Trophoblast cell (in vitro differentiated cells and primary cell): ENCODE data around the gene ZNF75A.

ENCODE experiments used
- DNase-seq, 2 donors: peaks; one replicate each; pipeline ENCODE4 v3.0.0-alpha.2; 2016
- H2AFZ ChIP-seq: 2 replicates; pipeline ENCODE4 v1.6.1; 2013; ENCODE audit warnings: low read length, moderate library complexity, mild to moderate bottlenecking; ENCODE audit not compliant: insufficient read depth, poor library complexity
- H2AK5ac ChIP-seq: 2 replicates; pipeline ENCODE4 v1.6.1; 2013; ENCODE audit warnings: mild to moderate bottlenecking, low read length
- H2BK120ac ChIP-seq: 2 replicates; pipeline ENCODE4 v1.6.1; 2013; ENCODE audit warnings: low read length, mild to moderate bottlenecking, moderate library complexity; ENCODE audit not compliant: insufficient read depth, poor library complexity
- H2BK12ac ChIP-seq: 2 replicates; pipeline ENCODE4 v1.6.1; 2013; ENCODE audit warnings: mild to moderate bottlenecking, low read length, moderate library complexity
- H2BK5ac ChIP-seq: 2 replicates; pipeline ENCODE4 v1.6.1; 2013; ENCODE audit warnings: low read length, low read depth, moderate library complexity, mild to moderate bottlenecking; ENCODE audit not compliant: poor library complexity
- H3K14ac ChIP-seq: 2 replicates; pipeline ENCODE4 v1.6.1; 2013; ENCODE audit warnings: mild to moderate bottlenecking, low read length
- H3K18ac ChIP-seq: 2 replicates; pipeline ENCODE4 v1.6.1; 2013; ENCODE audit warnings: mild to moderate bottlenecking, low read length
- H3K23ac ChIP-seq: 2 replicates; pipeline ENCODE4 v1.6.1; 2013; ENCODE audit warnings: low read length
- H3K27ac ChIP-seq: 2 replicates; pipeline ENCODE4 v1.5.1; 2013; ENCODE audit warnings: low read depth, mild to moderate bottlenecking, inconsistent platforms, low read length, moderate library complexity
- H3K27me3 ChIP-seq: 2 replicates; pipeline ENCODE4 v1.6.1; 2013; ENCODE audit warnings: inconsistent platforms, mild to moderate bottlenecking, low read length, moderate library complexity; ENCODE audit not compliant: insufficient read depth
- H3K36me3 ChIP-seq, 2 experiments: 1 replicate in 1 of 2; 2 replicates in 1 of 2; pipeline ENCODE4 v1.6.1; 2013; ENCODE audit warnings: low read length in 2 of 2, mild to moderate bottlenecking in 2 of 2, moderate library complexity in 1 of 2; ENCODE audit not compliant: insufficient read depth in 2 of 2, control insufficient read depth in 1 of 2
- H3K4ac ChIP-seq: 2 replicates; pipeline ENCODE4 v1.6.1; 2013; ENCODE audit warnings: low read depth, mild to moderate bottlenecking, low read length, moderate library complexity
- H3K4me1 ChIP-seq, 2 experiments: 1 replicate in 1 of 2; 2 replicates in 1 of 2; pipeline ENCODE4 v1.6.1; 2013; ENCODE audit warnings: low read length in 2 of 2, mild to moderate bottlenecking in 2 of 2, moderate library complexity in 1 of 2; ENCODE audit not compliant: insufficient read depth in 2 of 2, control insufficient read depth in 1 of 2
- H3K4me2 ChIP-seq: 2 replicates; pipeline ENCODE4 v1.6.1; 2013; ENCODE audit warnings: inconsistent platforms, mild to moderate bottlenecking, low read length, moderate library complexity
- H3K4me3 ChIP-seq: 2 replicates; pipeline ENCODE4 v1.5.1; 2013; ENCODE audit warnings: mild to moderate bottlenecking, low read depth, low read length, inconsistent platforms
- H3K79me1 ChIP-seq: one replicate; pipeline ENCODE4 v1.6.1; 2013; ENCODE audit warnings: low read length
- H3K79me2 ChIP-seq: 2 replicates; pipeline ENCODE4 v1.6.1; 2013; ENCODE audit warnings: low read length, mild to moderate bottlenecking; ENCODE audit not compliant: control insufficient read depth, insufficient read depth, poor library complexity
- H3K9ac ChIP-seq: 2 replicates; pipeline ENCODE4 v1.6.1; 2013; ENCODE audit warnings: mild to moderate bottlenecking, low read length
- H3K9me3 ChIP-seq: 2 replicates; pipeline ENCODE4 v1.6.1; 2013; ENCODE audit warnings: low read depth, mild to moderate bottlenecking, control low read depth, inconsistent platforms, low read length; ENCODE audit not compliant: insufficient read depth
- H4K12ac ChIP-seq: 2 replicates; pipeline ENCODE4 v1.6.1; 2013; ENCODE audit warnings: low read depth, mild to moderate bottlenecking, low read length, moderate library complexity
- H4K8ac ChIP-seq: 2 replicates; pipeline ENCODE4 v1.6.1; 2013; ENCODE audit warnings: low read depth, mild to moderate bottlenecking, low read length, moderate library complexity
- H4K91ac ChIP-seq: one replicate; pipeline ENCODE4 v1.6.1; 2013; ENCODE audit warnings: low read depth, mild to moderate bottlenecking, low read length, moderate library complexity
- WGBS: extraction: QIAGEN DNeasy Blood & Tissue Kit; methylation state at CpG from one replicate; pipeline ENCODE4 v1.1.7; 2013; ENCODE audit warnings: missing lambda C conversion rate; ENCODE audit not compliant: insufficient read length, insufficient coverage; ENCODE audit errors: extremely low coverage; 5-methylcytosine and 5-hydroxymethylcytosine counted together

The ZNF75A gene

DNA sequence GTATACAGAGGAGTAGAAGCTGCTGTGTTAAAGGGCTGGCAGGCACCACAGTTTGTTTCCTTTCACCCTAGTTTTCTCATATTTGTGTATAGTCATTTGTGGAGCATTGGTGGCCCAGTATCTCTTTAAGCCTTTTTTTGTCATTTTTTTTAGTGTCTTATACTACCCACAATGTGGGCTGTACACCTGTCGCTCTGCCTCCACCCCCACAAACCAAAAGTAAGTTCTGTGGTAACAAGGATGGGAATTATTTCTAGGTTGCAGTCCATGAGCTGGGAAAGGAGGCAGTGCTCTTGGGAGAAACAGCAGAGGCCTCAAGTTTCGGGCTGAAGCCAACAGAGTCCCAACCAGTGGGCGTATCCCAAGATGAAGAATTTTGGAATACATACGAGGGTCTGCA, 6.2 kb downstream of the ZNF75A start:
- Histone ChIP-seq H3K27me3 (no peaks in the 10 kb centered on the region), H3K4me2 (no peak overlapping the region), H2BK12ac (no peak overlapping the region), H2BK5ac (no peak overlapping the region), H3K79me1 (no peaks in the 10 kb centered on the region), H2BK120ac (no peak overlapping the region), H3K4me1 (no peaks in the 10 kb centered on the region), H3K18ac (no peak overlapping the region), H3K9me3 (peaks cover 31% of the 10 kb centered on the region), H3K14ac (no peak overlapping the region), H3K4me3 (no peak overlapping the region), H2AK5ac (no peak overlapping the region), H4K91ac (no peak overlapping the region), H3K79me2 (no peaks in the 10 kb centered on the region), H3K4ac (no peak overlapping the region), H3K23ac (no peak overlapping the region), H4K12ac (no peak overlapping the region), H3K27ac (no peak overlapping the region), H3K9ac (no peak overlapping the region), H4K8ac (no peak overlapping the region), H3K36me3 (peaks cover 30 to 40% of the 10 kb centered on the region in 2 experiments), H2AFZ (no peak overlapping the region)
- DNase-seq = no peak
- WGBS = no CpG with 5 or more reads among the region's 4 CpGs

DNA sequence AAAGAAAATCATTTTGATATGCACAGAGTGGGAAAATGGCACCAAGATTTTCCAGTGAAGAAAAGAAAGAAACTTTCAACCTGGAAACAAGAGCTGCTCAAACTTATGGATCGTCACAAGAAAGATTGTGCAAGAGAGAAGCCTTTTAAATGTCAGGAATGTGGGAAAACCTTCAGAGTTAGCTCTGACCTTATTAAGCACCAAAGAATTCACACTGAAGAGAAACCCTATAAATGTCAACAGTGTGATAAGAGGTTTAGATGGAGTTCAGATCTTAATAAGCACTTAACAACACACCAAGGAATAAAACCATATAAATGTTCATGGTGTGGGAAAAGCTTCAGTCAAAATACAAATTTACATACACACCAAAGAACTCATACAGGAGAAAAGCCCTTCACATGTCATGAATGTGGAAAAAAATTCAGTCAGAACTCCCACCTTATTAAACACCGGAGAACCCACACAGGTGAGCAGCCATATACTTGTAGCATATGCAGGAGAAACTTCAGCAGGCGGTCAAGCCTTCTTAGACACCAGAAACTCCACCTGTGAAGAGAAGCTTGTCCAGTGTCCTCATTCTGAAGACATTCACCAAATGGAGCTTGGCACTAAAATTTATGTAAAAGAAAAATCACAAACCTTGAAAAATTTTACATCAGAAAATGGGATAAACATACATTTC, 12.2 kb downstream of the ZNF75A start:
- H3K79me2 ChIP-seq = no peaks in the 10 kb centered on the region
- H3K18ac ChIP-seq = no peak overlapping the region
- H3K4me1 ChIP-seq = no peaks in the 10 kb centered on the region
- peaks cover 15 to 36% of the 10 kb centered on the region in 2 experiments for H3K36me3 ChIP-seq
- H2BK120ac ChIP-seq = no peak overlapping the region
- DNase-seq = no peak
- H3K27ac ChIP-seq = no peak overlapping the region
- H2AFZ ChIP-seq = no peak overlapping the region
- H3K9me3 ChIP-seq = peaks cover 30% of the 10 kb centered on the region
- no peak overlapping the region for H4K12ac ChIP-seq
- H2BK12ac ChIP-seq = no peak overlapping the region
- no peak overlapping the region for H4K91ac ChIP-seq
- WGBS = no CpG with 5 or more reads among the region's 3 CpGs
- no peak overlapping the region for H4K8ac ChIP-seq
- no peak overlapping the region for H3K4me3 ChIP-seq
- H3K9ac ChIP-seq = no peak overlapping the region
- H2AK5ac ChIP-seq = no peak overlapping the region
- H3K79me1 ChIP-seq = no peaks in the 10 kb centered on the region
- H3K4ac ChIP-seq = no peak overlapping the region
- no peak overlapping the region for H3K14ac ChIP-seq
- no peak overlapping the region for H3K4me2 ChIP-seq
- H3K27me3 ChIP-seq = no peaks in the 10 kb centered on the region
- H3K23ac ChIP-seq = no peak overlapping the region
- no peak overlapping the region for H2BK5ac ChIP-seq

DNA sequence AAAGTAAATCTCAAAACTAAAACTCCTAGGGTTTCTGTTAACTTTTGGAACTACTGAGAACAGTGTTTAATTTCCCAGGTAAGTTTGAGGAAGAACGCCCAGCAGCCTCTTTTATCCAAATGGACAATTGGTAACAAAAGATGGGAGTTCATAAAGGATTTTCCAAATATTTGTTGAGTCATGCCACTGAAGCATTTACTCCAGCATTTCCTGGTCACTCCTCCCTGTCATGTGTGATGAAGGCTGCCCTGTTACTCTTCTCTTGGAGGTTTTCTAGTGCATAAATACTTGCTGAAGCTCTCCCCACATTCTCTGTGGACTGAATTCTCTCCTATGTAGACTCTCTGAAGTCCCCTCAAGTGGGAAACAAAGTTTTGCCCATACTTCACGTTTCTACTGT, 16.5 kb downstream of the ZNF75A start:
- Histone ChIP-seq H3K18ac (no peak overlapping the region), H3K36me3 (peaks cover 2 to 10% of the 10 kb centered on the region in 2 experiments), H3K4me1 (no peaks in the 10 kb centered on the region), H4K12ac (no peak overlapping the region), H3K23ac (no peak overlapping the region), H4K8ac (no peak overlapping the region), H3K9ac (no peak overlapping the region), H2BK120ac (no peak overlapping the region), H3K79me1 (no peaks in the 10 kb centered on the region), H2BK5ac (no peak overlapping the region), H4K91ac (no peak overlapping the region), H3K14ac (no peak overlapping the region), H3K27me3 (no peaks in the 10 kb centered on the region), H2AK5ac (no peak overlapping the region), H3K4me2 (no peak overlapping the region), H3K4ac (no peak overlapping the region), H2BK12ac (no peak overlapping the region), H2AFZ (no peak overlapping the region), H3K27ac (no peak overlapping the region), H3K79me2 (no peaks in the 10 kb centered on the region), H3K4me3 (no peak overlapping the region), H3K9me3 (peaks cover 20% of the 10 kb centered on the region)
- no peak for DNase-seq
- WGBS = no CpG with 5 or more reads among the region's 2 CpGs

DNA sequence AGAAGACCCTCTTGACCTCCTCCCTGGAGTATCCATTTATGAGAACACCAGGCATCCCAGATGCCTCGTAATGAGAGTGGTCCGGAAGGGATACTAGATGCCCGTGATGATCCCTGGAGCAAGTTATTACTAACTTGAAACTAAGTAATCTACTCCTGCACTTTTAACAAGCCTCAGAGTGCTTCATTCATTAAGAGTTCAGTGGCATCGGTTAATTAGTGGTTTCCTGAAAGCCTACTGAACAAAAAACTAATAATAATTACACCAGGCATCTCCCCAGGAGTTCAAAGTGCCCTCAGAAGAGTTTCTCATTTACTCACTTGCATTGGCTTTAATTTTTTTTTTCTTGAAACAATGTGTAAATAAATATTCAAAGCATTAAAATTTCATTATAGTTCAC, 22.2 kb downstream of the ZNF75A start:
- no peaks in the 10 kb centered on the region for H3K4me1 ChIP-seq
- H3K23ac ChIP-seq = no peak overlapping the region
- no peak overlapping the region for H4K12ac ChIP-seq
- no peaks in the 10 kb centered on the region for H3K79me1 ChIP-seq
- H2AFZ ChIP-seq = no peak overlapping the region
- no peak overlapping the region for H2BK120ac ChIP-seq
- no peak overlapping the region for H4K8ac ChIP-seq
- H3K9me3 ChIP-seq = peaks cover 4% of the 10 kb centered on the region
- H3K4ac ChIP-seq = no peak overlapping the region
- no peaks in the 10 kb centered on the region for H3K36me3 ChIP-seq
- H3K9ac ChIP-seq = no peak overlapping the region
- no peaks in the 10 kb centered on the region for H3K79me2 ChIP-seq
- no peak for DNase-seq
- H2BK12ac ChIP-seq = no peak overlapping the region
- H3K27me3 ChIP-seq = no peaks in the 10 kb centered on the region
- no peak overlapping the region for H3K4me2 ChIP-seq
- no peak overlapping the region for H2AK5ac ChIP-seq
- no CpG with 5 or more reads among the region's 4 CpGs for WGBS
- no peak overlapping the region for H3K14ac ChIP-seq
- no peak overlapping the region for H4K91ac ChIP-seq
- no peak overlapping the region for H3K18ac ChIP-seq
- H3K27ac ChIP-seq = no peak overlapping the region
- no peak overlapping the region for H3K4me3 ChIP-seq
- no peak overlapping the region for H2BK5ac ChIP-seq
